ENCODE results near the gene MRAP2.

- TF ChIP-seq, protein P1, sequence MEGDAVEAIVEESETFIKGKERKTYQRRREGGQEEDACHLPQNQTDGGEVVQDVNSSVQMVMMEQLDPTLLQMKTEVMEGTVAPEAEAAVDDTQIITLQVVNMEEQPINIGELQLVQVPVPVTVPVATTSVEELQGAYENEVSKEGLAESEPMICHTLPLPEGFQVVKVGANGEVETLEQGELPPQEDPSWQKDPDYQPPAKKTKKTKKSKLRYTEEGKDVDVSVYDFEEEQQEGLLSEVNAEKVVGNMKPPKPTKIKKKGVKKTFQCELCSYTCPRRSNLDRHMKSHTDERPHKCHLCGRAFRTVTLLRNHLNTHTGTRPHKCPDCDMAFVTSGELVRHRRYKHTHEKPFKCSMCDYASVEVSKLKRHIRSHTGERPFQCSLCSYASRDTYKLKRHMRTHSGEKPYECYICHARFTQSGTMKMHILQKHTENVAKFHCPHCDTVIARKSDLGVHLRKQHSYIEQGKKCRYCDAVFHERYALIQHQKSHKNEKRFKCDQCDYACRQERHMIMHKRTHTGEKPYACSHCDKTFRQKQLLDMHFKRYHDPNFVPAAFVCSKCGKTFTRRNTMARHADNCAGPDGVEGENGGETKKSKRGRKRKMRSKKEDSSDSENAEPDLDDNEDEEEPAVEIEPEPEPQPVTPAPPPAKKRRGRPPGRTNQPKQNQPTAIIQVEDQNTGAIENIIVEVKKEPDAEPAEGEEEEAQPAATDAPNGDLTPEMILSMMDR (IDR thresholded peaks at IDR 0.05): no peak
- no peak for TF ChIP-seq POLR2A (IDR thresholded peaks at IDR 0.05)
- no peak for TF ChIP-seq POLR2AphosphoS5 (IDR thresholded peaks at IDR 0.05)
Measured at GRCh38 chr6:84074988-84075781, 41.6 kb downstream of the MRAP2 start.
